Stomach smooth muscle (tissue), 2 donors: ENCODE data around the gene DCC.

Experiments
- H3K27ac ChIP-seq: one replicate; pipeline ENCODE4 v1.7.0; 2013; ENCODE audit warnings: mild to moderate bottlenecking, low read length, inconsistent platforms
- H3K27me3 ChIP-seq, 2 donors: one replicate each; pipeline ENCODE4 v1.7.0; 2013; ENCODE audit warnings: low read length in 2 of 2; ENCODE audit not compliant: insufficient read depth in 2 of 2, control insufficient read depth in 1 of 2
- H3K36me3 ChIP-seq, 2 donors: one replicate each; pipeline ENCODE4 v1.7.0; 2013; ENCODE audit warnings: low read length in 2 of 2; ENCODE audit not compliant: control insufficient read depth in 2 of 2, insufficient read depth in 2 of 2
- H3K4me1 ChIP-seq: one replicate; pipeline ENCODE4 v1.7.0; 2013; ENCODE audit warnings: low read length; ENCODE audit not compliant: control insufficient read depth, insufficient read depth
- H3K4me3 ChIP-seq, 2 donors: one replicate each; pipeline ENCODE4 v1.7.0; 2013; ENCODE audit warnings: low read length in 2 of 2
- H3K9ac ChIP-seq, 2 donors: one replicate each; pipeline ENCODE4 v1.7.0; 2013; ENCODE audit warnings: low read length in 2 of 2, mild to moderate bottlenecking in 1 of 2
- H3K9me3 ChIP-seq, 2 donors: one replicate each; pipeline ENCODE4 v1.7.0; 2013; ENCODE audit warnings: low read length in 2 of 2; ENCODE audit not compliant: control insufficient read depth in 2 of 2
- donor health status: healthy.
- donor health status: Pancreatic carcinoma.

The DCC gene

DNA sequence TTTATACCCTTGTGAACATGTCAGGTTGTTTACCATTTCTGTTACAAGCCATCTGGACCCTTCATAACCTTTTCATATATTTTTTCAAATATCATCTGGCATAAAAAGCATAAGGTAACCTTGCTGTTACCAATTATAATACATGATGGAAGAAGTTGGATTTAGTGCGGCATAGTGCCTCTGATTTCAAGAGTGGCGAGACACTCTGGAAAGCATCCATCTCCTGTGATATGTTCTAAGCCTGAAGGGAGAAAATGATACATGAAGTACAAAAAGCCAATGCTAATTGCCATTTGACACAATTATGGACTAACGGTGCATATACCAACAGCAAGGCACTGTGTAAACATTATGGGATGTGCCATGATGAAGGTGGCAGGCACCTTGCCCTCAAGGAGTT is 75.1 kb downstream of the DCC start:
- no peaks in the 10 kb centered on the region for H3K4me1 ChIP-seq
- no peaks in the 10 kb centered on the region for H3K9me3 ChIP-seq
- H3K27ac ChIP-seq: no peak overlapping the region
- no peak overlapping the region for H3K4me3 ChIP-seq
- no peaks in the 10 kb centered on the region for H3K36me3 ChIP-seq
- H3K9ac ChIP-seq: no peak overlapping the region
- H3K27me3 ChIP-seq: no peaks in the 10 kb centered on the region

DNA sequence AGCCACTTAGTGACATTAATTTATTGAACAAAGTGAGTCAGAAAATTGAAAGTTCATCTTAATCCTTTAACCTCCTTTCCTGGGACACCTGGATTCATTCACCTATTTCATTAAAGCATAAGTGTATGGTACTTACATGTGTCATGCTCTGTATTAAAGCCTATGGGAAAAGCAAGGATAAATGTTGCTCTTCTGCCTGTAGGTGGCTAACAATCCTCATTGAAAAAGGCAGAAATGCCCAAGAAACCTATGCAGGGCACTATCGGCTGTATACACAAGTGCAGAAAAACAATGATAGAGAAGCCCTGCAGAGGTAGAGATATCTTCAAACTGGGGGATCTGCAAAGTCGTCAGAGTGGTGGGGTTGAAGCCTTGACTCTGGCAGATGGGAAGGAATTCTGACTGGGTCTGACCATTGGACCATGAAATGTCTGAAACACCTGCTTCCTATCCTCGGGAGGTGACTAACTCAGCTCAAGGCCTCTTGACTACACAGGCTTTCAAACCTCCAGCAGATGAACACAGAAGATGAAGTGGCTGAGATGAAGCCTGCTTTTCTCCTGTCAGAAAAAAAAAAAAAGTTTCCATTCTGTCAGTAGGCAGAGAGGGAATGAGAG is 83.1 kb downstream of the DCC start:
- H3K4me1 ChIP-seq: no peaks in the 10 kb centered on the region
- H3K36me3 ChIP-seq: no peaks in the 10 kb centered on the region
- H3K27ac ChIP-seq: no peak overlapping the region
- H3K9me3 ChIP-seq: no peaks in the 10 kb centered on the region
- H3K9ac ChIP-seq: no peak overlapping the region
- no peak overlapping the region for H3K4me3 ChIP-seq
- no peaks in the 10 kb centered on the region for H3K27me3 ChIP-seq

DNA sequence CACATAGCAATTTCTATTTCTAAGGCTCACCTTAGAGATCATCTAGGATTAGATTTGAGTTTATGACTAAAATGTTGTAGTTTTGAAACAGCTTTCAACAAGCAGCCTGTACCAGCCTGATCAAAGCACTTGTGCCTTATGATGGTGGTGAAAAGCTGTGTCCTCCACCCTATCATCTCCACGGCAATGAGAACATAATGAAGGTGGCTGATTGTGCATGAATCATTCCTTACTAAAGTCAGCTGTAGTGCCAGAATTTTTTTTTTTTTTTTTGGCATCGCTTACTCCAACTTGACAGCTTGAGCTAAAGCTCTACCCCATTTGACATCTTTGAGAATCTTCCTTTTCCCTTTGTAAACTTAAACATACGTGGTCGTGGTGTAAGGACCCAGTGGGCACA is 86.0 kb downstream of the DCC start:
- H3K36me3 ChIP-seq: no peaks in the 10 kb centered on the region
- no peak overlapping the region for H3K4me3 ChIP-seq
- H3K27ac ChIP-seq: no peak overlapping the region
- no peaks in the 10 kb centered on the region for H3K27me3 ChIP-seq
- H3K4me1 ChIP-seq: no peaks in the 10 kb centered on the region
- H3K9me3 ChIP-seq: no peaks in the 10 kb centered on the region
- no peak overlapping the region for H3K9ac ChIP-seq

DNA sequence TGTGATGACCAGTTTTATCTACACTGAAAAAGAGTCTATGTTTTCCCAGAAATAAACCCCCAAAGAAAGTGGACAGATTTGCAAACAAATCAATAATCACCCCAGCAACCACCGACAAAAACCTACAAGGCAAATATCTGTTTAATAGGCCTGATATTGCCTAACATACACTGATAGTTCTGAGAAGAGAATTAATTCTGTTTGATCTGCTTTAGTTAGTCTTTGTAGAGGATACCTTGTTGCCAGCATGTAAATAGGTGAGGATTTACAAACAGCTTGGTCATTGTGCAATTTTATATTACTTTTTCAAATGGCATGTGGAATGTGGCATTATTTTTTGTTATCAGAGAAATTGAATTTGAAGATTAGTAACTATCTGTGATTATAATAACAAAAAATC is 86.5 kb downstream of the DCC start:
- no peak overlapping the region for H3K27ac ChIP-seq
- H3K4me3 ChIP-seq: no peak overlapping the region
- H3K4me1 ChIP-seq: no peaks in the 10 kb centered on the region
- H3K36me3 ChIP-seq: no peaks in the 10 kb centered on the region
- H3K9ac ChIP-seq: no peak overlapping the region
- H3K27me3 ChIP-seq: no peaks in the 10 kb centered on the region
- H3K9me3 ChIP-seq: no peaks in the 10 kb centered on the region

DNA sequence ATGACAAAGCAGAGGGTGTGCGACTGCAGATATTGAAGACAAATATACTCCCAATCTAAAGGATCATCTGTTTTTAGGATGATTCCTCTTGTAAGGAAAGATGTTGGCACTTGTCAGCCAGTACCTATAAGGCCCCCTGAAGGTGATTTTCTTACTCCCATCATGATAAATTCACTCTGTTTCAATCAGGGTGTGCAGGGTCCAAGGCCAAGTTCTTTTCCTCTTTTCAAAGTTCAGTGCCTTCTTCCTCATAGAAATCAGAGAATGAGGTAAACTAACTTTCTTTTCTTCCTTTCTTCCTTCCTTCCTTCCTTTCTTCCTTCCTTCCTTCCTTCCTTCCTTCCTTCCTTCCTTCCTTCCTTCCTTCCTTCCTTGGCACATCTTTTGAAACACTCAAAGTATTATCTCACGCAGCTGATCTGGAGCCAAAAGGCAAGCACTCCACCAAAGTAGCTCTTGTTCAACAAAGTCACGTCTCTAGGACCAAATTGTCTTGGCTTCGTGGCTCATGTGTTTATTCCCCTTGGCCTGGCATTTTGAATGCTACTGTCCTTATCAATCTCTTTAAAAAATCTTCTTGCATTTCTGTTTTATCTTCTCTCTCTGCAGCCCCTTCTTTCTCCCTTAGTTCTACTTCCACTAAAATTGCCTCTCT is 87.7 kb downstream of the DCC start:
- no peak overlapping the region for H3K27ac ChIP-seq
- H3K9ac ChIP-seq: no peak overlapping the region
- no peaks in the 10 kb centered on the region for H3K9me3 ChIP-seq
- H3K4me3 ChIP-seq: no peak overlapping the region
- no peaks in the 10 kb centered on the region for H3K4me1 ChIP-seq
- peaks cover 0 to under 1% of the 10 kb centered on the region in 2 donors for H3K27me3 ChIP-seq
- H3K36me3 ChIP-seq: no peaks in the 10 kb centered on the region

DNA sequence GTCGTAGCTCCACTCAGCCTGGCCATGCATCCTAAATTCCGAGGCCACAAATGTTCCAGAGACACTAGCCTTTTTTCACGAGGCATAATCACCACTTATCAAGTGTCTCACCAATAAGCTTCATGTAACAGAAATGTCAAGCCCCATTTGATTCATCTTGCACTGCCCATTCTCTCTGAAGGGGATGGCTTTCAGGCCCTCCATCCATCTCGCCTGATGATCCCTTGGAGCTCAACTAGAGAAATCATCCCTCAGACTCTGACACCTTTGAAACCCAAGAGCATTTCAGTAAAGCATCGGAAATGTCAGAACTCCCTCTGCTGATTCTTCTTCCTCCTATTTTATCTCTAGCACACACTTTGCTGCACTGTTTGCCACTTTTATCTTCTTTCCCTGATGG is 91.7 kb downstream of the DCC start:
- Histone ChIP-seq H3K27me3 (peaks cover 5 to 6% of the 10 kb centered on the region in 2 donors), H3K9me3 (peaks cover 0 to 3% of the 10 kb centered on the region in 2 donors), H3K4me3 (no peak overlapping the region), H3K27ac (no peak overlapping the region), H3K36me3 (no peaks in the 10 kb centered on the region), H3K4me1 (no peaks in the 10 kb centered on the region), H3K9ac (no peak overlapping the region)

DNA sequence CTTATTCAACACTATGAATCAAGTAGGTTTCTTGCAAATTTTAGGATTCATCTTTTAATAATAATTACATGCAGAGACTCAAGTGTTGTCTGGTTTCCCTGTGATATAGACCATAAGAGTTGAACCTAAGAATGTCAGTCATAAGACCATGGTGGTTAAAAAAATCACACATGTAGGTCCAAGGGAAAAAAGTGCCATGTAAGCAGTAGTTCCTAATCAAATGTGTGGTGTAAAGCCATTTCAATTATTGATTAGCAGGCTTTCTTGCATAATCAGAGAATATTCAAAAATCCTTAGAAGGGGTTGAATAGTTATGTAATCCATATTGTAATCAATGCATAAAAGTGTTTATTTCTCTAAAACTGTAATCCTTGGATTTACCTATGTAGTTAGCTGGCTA is 93.8 kb downstream of the DCC start:
- H3K9ac ChIP-seq: no peak overlapping the region

DNA sequence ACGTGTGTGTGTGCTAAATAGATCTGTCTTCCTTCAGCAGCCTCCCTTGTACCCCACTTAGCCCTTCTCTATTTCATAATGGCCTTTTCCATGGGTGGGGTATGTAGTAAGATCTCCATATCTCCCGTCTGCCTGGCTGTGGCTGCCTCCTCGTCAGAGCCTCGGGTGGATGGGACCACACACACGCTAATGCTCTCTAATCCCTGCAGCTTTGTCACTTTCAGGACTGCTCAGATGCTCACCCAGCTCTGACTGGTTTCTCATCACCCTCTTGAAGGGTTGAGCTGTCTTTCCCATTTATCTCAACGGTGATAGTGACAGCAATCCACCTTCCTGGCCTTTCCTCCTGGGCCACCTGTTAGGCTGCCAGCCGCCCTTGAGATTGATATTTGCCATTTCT is 95.3 kb downstream of the DCC start:
- Histone ChIP-seq H3K9ac (no peak overlapping the region), H3K4me1 (no peaks in the 10 kb centered on the region), H3K4me3 (no peak overlapping the region), H3K27me3 (peaks cover 5 to 6% of the 10 kb centered on the region in 2 donors), H3K27ac (no peak overlapping the region), H3K36me3 (no peaks in the 10 kb centered on the region), H3K9me3 (peaks cover 0 to 3% of the 10 kb centered on the region in 2 donors)

More for the DNA sequence above, 93.8 kb downstream of the DCC start:
- Histone ChIP-seq H3K36me3 (no peaks in the 10 kb centered on the region), H3K9me3 (peaks cover 0 to 3% of the 10 kb centered on the region in 2 donors), H3K4me3 (no peak overlapping the region), H3K4me1 (no peaks in the 10 kb centered on the region), H3K27ac (no peak overlapping the region), H3K27me3 (peaks cover 5 to 6% of the 10 kb centered on the region in 2 donors)

DNA sequence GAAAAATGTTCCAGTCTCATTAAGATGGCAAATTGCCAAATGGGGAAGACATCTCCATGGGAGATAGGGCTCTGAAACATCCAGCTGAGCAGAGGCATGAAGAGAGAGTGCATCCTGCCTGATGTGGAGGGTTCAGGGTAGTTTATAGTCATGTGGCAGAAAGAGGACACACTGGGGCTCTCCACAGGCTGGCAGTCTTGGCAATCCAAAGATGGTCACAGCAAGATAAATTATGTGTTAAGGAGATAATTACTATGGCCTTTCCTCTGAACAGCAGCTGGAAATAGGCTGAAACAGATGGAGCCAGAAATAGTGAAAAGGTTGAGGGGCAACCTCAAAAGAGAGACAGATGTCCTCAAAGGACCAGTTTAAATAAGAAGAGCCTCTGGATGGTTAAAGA is 97.2 kb downstream of the DCC start:
- Histone ChIP-seq H3K4me3 (no peak overlapping the region), H3K9me3 (peaks cover 0 to 3% of the 10 kb centered on the region in 2 donors), H3K4me1 (no peaks in the 10 kb centered on the region), H3K27me3 (peaks cover 5 to 6% of the 10 kb centered on the region in 2 donors), H3K36me3 (no peaks in the 10 kb centered on the region), H3K9ac (no peak overlapping the region), H3K27ac (no peak overlapping the region)

DNA sequence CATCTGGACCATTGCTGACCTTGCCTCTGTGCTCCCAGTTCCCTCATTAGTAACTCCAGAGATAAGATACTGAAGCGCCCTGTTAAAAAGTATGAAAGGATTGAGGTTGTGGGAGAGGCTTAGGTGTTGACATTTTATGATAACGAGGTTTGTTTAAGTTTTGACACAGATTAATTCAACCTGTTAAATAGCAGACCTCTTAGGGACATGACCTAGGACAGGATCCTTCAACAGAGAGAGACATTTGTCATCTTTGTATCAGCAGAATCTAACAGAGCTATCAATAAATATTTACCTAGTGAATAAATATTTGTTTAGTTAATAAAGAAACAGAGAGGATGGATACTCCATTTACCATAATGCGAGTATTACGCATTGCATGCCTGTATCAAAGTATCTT is 99.5 kb downstream of the DCC start:
- Histone ChIP-seq H3K4me3 (no peak overlapping the region), H3K27ac (no peak overlapping the region), H3K27me3 (peaks cover 4 to 5% of the 10 kb centered on the region in 2 donors), H3K9ac (no peak overlapping the region), H3K9me3 (peaks cover 0 to 3% of the 10 kb centered on the region in 2 donors), H3K4me1 (no peaks in the 10 kb centered on the region), H3K36me3 (no peaks in the 10 kb centered on the region)

DNA sequence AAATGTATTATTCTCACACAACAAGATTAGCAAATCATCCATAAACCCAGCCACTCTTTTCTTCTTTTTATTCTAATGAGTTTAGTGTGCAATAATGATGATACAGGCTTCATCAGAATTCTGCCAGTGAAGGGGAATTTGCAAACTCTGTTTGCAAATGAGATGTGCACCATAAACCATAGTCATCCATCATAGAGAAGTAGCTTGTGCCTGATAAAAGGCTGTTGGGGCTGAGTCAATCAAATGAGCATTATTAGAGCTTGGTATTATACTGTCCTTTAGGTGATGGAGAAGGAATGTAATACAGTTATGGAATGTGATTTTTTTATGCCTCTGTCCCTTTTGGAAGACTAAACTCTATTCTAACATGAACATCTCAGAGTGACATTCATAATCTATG is 101.8 kb downstream of the DCC start:
- Histone ChIP-seq H3K9ac (no peak overlapping the region), H3K4me3 (no peak overlapping the region), H3K9me3 (no peaks in the 10 kb centered on the region), H3K36me3 (no peaks in the 10 kb centered on the region), H3K27me3 (no peaks in the 10 kb centered on the region), H3K4me1 (no peaks in the 10 kb centered on the region), H3K27ac (no peak overlapping the region)
